ENCODE results near the gene TEDC1.
A peak's percentile ranks its signal among the peaks of the same experiment; 100 is the strongest.

The TEDC1 gene

GRCh38 chr14:105491366-105491973, 424 bp downstream of the TEDC1 start:
- peak overlapping the region; percentile 67 for H3K4me3 ChIP-seq (replicated peaks; ENCODE audit: low read depth, low read length)
- peak; percentile 16 for DNase-seq (ENCODE audit: extremely low read depth, low read depth)

GRCh38 chr14:105492031-105492970, 1.3 kb downstream of the TEDC1 start:
- peak overlapping the region; percentile 67 for H3K4me3 ChIP-seq (replicated peaks; ENCODE audit: low read depth, low read length)
- no peak for DNase-seq (ENCODE audit: extremely low read depth, low read depth)
- no peak for TF ChIP-seq CTCF (IDR thresholded peaks at IDR 0.05; ENCODE audit: low read depth, low read length, missing control alignments)

More at GRCh38 chr14:105491366-105491973, 424 bp downstream of the TEDC1 start:
- TF ChIP-seq CTCF (IDR thresholded peaks at IDR 0.05; ENCODE audit: low read depth, low read length, missing control alignments) = no peak

- DNase-seq (ENCODE audit: extremely low read depth, low read depth) = no peak
- H3K4me3 ChIP-seq (replicated peaks; ENCODE audit: low read depth, low read length) = no peak overlapping the region
- TF ChIP-seq CTCF (IDR thresholded peaks at IDR 0.05; ENCODE audit: low read depth, low read length, missing control alignments) = no peak
These were observed 2.2 kb downstream of the TEDC1 start for GRCh38 chr14:105492971-105493871.

- DNase-seq (ENCODE audit: extremely low read depth, low read depth) = no peak
- H3K4me3 ChIP-seq (replicated peaks; ENCODE audit: low read depth, low read length) = no peak overlapping the region
- no peak for TF ChIP-seq CTCF (IDR thresholded peaks at IDR 0.05; ENCODE audit: low read depth, low read length, missing control alignments)
These were observed 3.0 kb downstream of the TEDC1 start for GRCh38 chr14:105493921-105494605.

- no peak overlapping the region for H3K4me3 ChIP-seq (replicated peaks; ENCODE audit: low read depth, low read length)
- no peak for DNase-seq (ENCODE audit: extremely low read depth, low read depth)
- no peak for TF ChIP-seq CTCF (IDR thresholded peaks at IDR 0.05; ENCODE audit: low read depth, low read length, missing control alignments)
These were observed 3.5 kb downstream of the TEDC1 start for GRCh38 chr14:105494606-105494929.

Data from HFF-Myc (cell line).